Chondrocyte (in vitro differentiated cells): ENCODE results near the gene ARID4B. TPM values are rescaled to one million over a fixed set of nuclear protein-coding genes. Genes with fewer than 3 reads are reported as not detected.

Source experiments
- DNase-seq: peaks from one replicate; pipeline ENCODE4 v3.0.0; 2021; ENCODE audit warnings: mixed read lengths, low spot score
- H3K27ac Mint-ChIP-seq: one replicate; pipeline ENCODE4 v1.8.0; 2021; ENCODE audit warnings: mild to moderate bottlenecking, moderate library complexity, mixed read lengths; ENCODE audit not compliant: unreplicated experiment
- H3K27me3 Mint-ChIP-seq: 2 replicates; pipeline ENCODE4 v1.8.0; 2021; ENCODE audit warnings: low read depth, mixed read lengths
- H3K36me3 Mint-ChIP-seq: 2 replicates; pipeline ENCODE4 v1.8.0; 2021; ENCODE audit warnings: low read depth, mixed read lengths
- H3K4me1 Mint-ChIP-seq: 2 replicates; pipeline ENCODE4 v1.8.0; 2021; ENCODE audit warnings: low read depth, mild to moderate bottlenecking, mixed read lengths
- H3K4me3 Mint-ChIP-seq: one replicate; pipeline ENCODE4 v1.8.0; 2021; ENCODE audit warnings: mild to moderate bottlenecking, moderate library complexity, mixed read lengths; ENCODE audit not compliant: unreplicated experiment
- H3K9me3 Mint-ChIP-seq: 2 replicates; pipeline ENCODE4 v1.8.0; 2021; ENCODE audit warnings: low read depth, mixed read lengths
- CTCF ChIP-seq: fragments of 200-600 bp; sonication (generic); IDR thresholded peaks from 2 replicates; pipeline ENCODE4 v1.5.0; 2021; ENCODE audit warnings: antibody characterized with exemption, mild to moderate bottlenecking, moderate library complexity
- total RNA-seq: library from RNA; stranded (reverse); gene quantifications from 3 replicates; pipeline ENCODE4 v1.2.1, GENCODE V29; 2021

ARID4B gene
- total RNA-seq, 1 donor from 2014 or later, result 26.5 TPM

- Mint-ChIP-seq H3K27ac (no peak overlapping the region), H3K4me1 (peaks cover 14% of the 10 kb centered on the region), H3K36me3 (no peaks in the 10 kb centered on the region), H3K9me3 (peaks cover 3% of the 10 kb centered on the region), H3K4me3 (no peak overlapping the region), H3K27me3 (no peaks in the 10 kb centered on the region)
- DNase-seq, result no peak
- no peak for TF ChIP-seq CTCF
Measured at GRCh38 chr1:235293322-235293942, 34.5 kb downstream of the ARID4B start.

- Mint-ChIP-seq H3K27me3 (no peaks in the 10 kb centered on the region), H3K4me1 (peaks cover 12% of the 10 kb centered on the region), H3K36me3 (no peaks in the 10 kb centered on the region), H3K4me3 (no peak overlapping the region), H3K9me3 (peaks cover 3% of the 10 kb centered on the region), H3K27ac (peak overlapping the region; percentile 12)
- DNase-seq, result no peak
- no peak for TF ChIP-seq CTCF
Measured at GRCh38 chr1:235292790-235293189, 35.2 kb downstream of the ARID4B start.

GRCh38 chr1:235291599-235292091 is 36.3 kb downstream of the ARID4B start:
- H3K4me3 Mint-ChIP-seq, result no peak overlapping the region
- TF ChIP-seq CTCF, result no peak
- DNase-seq, result no peak
- H3K36me3 Mint-ChIP-seq, result no peaks in the 10 kb centered on the region
- H3K9me3 Mint-ChIP-seq, result no peaks in the 10 kb centered on the region
- H3K4me1 Mint-ChIP-seq, result peaks cover 14% of the 10 kb centered on the region
- no peaks in the 10 kb centered on the region for H3K27me3 Mint-ChIP-seq
- no peak overlapping the region for H3K27ac Mint-ChIP-seq

GRCh38 chr1:235290740-235291502 is 37.1 kb downstream of the ARID4B start:
- H3K36me3 Mint-ChIP-seq, result no peaks in the 10 kb centered on the region
- no peaks in the 10 kb centered on the region for H3K9me3 Mint-ChIP-seq
- H3K4me3 Mint-ChIP-seq, result no peak overlapping the region
- no peak for TF ChIP-seq CTCF
- DNase-seq, result no peak
- no peaks in the 10 kb centered on the region for H3K27me3 Mint-ChIP-seq
- H3K27ac Mint-ChIP-seq, result no peak overlapping the region
- peaks cover 16% of the 10 kb centered on the region for H3K4me1 Mint-ChIP-seq

GRCh38 chr1:235289859-235290739 is 37.9 kb downstream of the ARID4B start:
- no peak for TF ChIP-seq CTCF
- peaks cover 16% of the 10 kb centered on the region for H3K4me1 Mint-ChIP-seq
- H3K27ac Mint-ChIP-seq, result no peak overlapping the region
- H3K4me3 Mint-ChIP-seq, result no peak overlapping the region
- no peak for DNase-seq
- no peaks in the 10 kb centered on the region for H3K27me3 Mint-ChIP-seq
- no peaks in the 10 kb centered on the region for H3K9me3 Mint-ChIP-seq
- no peaks in the 10 kb centered on the region for H3K36me3 Mint-ChIP-seq
